Measurements from ENCODE around the gene SRGAP2B. TPM values are rescaled to one million over a fixed set of nuclear protein-coding genes. Genes with fewer than 3 reads are reported as not detected.
"Not testable (repeated sequence)": the region's sequence is repeated elsewhere in the genome, so short reads cannot be mapped to it uniquely, and the experiment has no call there.

Gene SRGAP2B
- total and polyA plus RNA-seq, 4 experiments from 2014 or later = 0.76 to 28.5 (median 14.3) TPM

DNA sequence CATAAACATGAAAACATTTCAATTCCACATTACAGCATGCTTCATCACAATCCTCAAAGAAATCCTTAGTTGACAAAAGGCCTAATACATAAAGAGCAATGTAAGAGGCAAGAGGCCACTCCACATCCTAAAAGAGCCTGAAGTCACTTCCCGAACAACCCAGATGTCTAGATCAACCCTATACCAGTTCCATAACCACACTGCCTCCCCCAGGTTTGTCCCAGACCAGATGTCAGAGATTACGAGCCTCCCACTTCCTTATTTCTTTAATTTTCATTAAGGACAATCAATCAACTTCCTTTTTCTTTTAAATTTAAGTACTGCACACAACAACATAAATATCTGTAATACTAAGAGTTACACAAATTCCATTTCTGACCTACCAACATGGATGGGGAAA lies 15.4 kb downstream of the SRGAP2B start:
- H3K4me1 ChIP-seq (ENCODE audit: insufficient read depth, low read length); H3K27ac Mint-ChIP-seq; H3K4me3 Mint-ChIP-seq; H3K27me3 ChIP-seq (ENCODE audit: insufficient read depth, low read length); H3K27ac ChIP-seq (ENCODE audit: low read depth, low read length); H3K4me3 ChIP-seq (ENCODE audit: low read length in 2 of 2); H3K9me3 Mint-ChIP-seq; H3K36me3 ChIP-seq (ENCODE audit: insufficient read depth, low read length); CTCF ChIA-PET (ENCODE audit: partially characterized antibody); H3K9me3 ChIP-seq (ENCODE audit: control insufficient read depth in 1 of 2, low read length in 2 of 2); intact Hi-C loops (cut with micrococcal nuclease); POLR2A ChIA-PET (ENCODE audit: partially characterized antibody); DNase-seq; H3K4me1 Mint-ChIP-seq; H3K36me3 Mint-ChIP-seq; H3K27me3 Mint-ChIP-seq: not testable (repeated sequence)

DNA sequence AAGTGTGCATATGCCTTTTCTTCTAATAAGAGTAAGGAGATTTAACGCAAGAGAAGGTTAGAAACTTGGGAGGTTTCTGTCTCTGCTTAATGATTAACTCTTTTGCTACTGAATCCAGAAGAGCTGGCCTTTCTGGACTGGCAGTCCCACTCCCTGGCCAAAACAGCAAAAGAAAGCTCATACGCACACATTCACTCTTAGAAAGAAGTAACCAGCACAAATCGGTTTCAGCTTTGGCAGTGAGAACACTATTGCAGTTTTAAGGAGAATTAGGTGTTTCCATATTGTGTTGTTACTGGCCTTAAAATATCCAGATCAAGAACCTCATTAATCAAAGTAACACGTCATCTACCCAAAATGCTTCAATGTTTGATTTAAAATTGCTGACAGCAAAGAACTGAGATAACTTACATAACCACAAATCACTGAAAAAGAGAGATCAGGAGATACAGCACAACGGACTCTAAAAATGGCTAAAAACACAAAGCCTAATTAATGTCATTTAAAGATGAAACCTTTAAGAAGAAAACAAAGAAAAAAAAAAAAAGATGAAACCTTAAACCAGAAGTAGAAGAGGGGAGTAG lies 16.2 kb downstream of the SRGAP2B start:
- intact Hi-C loops (cut with micrococcal nuclease); H3K4me1 ChIP-seq (ENCODE audit: insufficient read depth, low read length); H3K4me1 Mint-ChIP-seq; H3K36me3 ChIP-seq (ENCODE audit: insufficient read depth, low read length); H3K27ac Mint-ChIP-seq; H3K27me3 ChIP-seq (ENCODE audit: insufficient read depth, low read length); H3K4me3 ChIP-seq (ENCODE audit: low read length in 2 of 2); H3K36me3 Mint-ChIP-seq; CTCF ChIA-PET (ENCODE audit: partially characterized antibody); H3K9me3 ChIP-seq (ENCODE audit: control insufficient read depth in 1 of 2, low read length in 2 of 2); H3K4me3 Mint-ChIP-seq; POLR2A ChIA-PET (ENCODE audit: partially characterized antibody); DNase-seq; H3K27ac ChIP-seq (ENCODE audit: low read depth, low read length); H3K9me3 Mint-ChIP-seq; H3K27me3 Mint-ChIP-seq: not testable (repeated sequence)

DNA sequence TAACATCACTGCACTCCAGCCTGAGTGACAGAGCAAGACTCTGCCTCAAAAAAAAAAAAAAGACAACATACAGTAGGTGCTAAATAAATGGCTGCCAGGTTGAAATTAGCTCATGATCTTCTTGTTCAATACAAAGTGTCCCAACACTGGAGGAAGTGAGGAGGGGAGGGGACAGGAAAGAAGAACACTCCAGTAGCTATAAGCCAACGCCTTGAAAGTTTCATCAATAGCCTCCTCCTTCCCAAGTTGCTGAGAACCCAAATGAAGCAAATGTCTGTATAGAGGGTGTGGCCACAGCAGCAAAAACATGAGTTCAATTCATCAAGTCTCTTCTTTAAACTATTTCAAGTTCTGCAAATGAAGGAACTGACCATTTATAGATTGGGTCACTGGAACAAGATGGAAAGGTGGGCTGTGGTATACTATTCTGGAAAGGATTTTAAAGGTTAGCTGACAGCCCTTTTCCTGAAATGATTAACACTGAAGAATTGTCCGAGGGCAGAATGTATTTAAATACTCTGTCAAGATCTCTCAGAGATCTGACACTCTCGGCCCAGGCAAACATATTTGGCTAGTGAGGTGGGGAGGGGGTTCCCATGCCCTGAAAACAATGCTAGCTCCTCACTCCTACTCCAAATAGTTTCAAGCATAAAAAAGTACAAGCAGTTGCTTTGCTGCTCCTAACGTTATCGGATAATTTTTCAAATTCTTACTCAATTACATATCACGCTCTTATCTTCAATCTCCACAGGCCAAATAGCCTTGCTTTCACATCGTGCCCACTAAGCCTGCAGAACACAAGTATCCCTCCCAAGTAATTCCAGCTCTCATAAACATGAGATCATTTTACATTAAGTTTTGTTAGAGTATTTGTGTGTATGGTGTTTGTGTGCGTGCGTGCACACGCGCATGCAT lies 17.0 kb downstream of the SRGAP2B start:
- intact Hi-C loops (cut with micrococcal nuclease); H3K9me3 Mint-ChIP-seq; H3K4me3 Mint-ChIP-seq; POLR2A ChIA-PET (ENCODE audit: partially characterized antibody); H3K4me1 Mint-ChIP-seq; H3K4me3 ChIP-seq (ENCODE audit: low read length in 2 of 2); H3K27me3 ChIP-seq (ENCODE audit: insufficient read depth, low read length); H3K4me1 ChIP-seq (ENCODE audit: insufficient read depth, low read length); H3K27me3 Mint-ChIP-seq; H3K36me3 Mint-ChIP-seq; CTCF ChIA-PET (ENCODE audit: partially characterized antibody); H3K27ac Mint-ChIP-seq; H3K27ac ChIP-seq (ENCODE audit: low read depth, low read length); DNase-seq; H3K9me3 ChIP-seq (ENCODE audit: control insufficient read depth in 1 of 2, low read length in 2 of 2); H3K36me3 ChIP-seq (ENCODE audit: insufficient read depth, low read length): not testable (repeated sequence)

DNA sequence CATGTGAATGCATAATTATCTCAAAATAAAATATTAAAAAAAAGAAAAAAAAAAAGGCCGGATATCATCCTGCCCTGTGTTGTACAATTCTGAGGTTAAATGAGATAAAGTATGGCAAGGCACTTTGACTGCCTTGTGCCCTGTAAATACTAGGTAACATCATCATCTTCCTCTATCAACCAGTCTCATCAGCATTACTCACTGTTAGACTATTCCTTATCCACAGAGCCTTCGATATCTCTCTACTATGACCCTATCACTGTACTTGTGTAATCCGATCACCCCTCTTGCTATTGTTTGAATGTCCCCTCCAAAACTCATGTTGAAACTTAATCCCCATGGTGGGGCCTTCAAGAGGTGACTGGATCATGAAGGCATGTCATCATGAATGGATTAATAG lies 18.3 kb downstream of the SRGAP2B start:
- H3K27ac ChIP-seq (ENCODE audit: low read depth, low read length); POLR2A ChIA-PET (ENCODE audit: partially characterized antibody); CTCF ChIA-PET (ENCODE audit: partially characterized antibody); H3K9me3 Mint-ChIP-seq; H3K27ac Mint-ChIP-seq; H3K27me3 ChIP-seq (ENCODE audit: insufficient read depth, low read length); H3K4me1 Mint-ChIP-seq; H3K36me3 ChIP-seq (ENCODE audit: insufficient read depth, low read length); H3K9me3 ChIP-seq (ENCODE audit: control insufficient read depth in 1 of 2, low read length in 2 of 2); intact Hi-C loops (cut with micrococcal nuclease); H3K4me1 ChIP-seq (ENCODE audit: insufficient read depth, low read length); H3K4me3 ChIP-seq (ENCODE audit: low read length in 2 of 2); H3K27me3 Mint-ChIP-seq; H3K4me3 Mint-ChIP-seq; H3K36me3 Mint-ChIP-seq; DNase-seq: not testable (repeated sequence)

DNA sequence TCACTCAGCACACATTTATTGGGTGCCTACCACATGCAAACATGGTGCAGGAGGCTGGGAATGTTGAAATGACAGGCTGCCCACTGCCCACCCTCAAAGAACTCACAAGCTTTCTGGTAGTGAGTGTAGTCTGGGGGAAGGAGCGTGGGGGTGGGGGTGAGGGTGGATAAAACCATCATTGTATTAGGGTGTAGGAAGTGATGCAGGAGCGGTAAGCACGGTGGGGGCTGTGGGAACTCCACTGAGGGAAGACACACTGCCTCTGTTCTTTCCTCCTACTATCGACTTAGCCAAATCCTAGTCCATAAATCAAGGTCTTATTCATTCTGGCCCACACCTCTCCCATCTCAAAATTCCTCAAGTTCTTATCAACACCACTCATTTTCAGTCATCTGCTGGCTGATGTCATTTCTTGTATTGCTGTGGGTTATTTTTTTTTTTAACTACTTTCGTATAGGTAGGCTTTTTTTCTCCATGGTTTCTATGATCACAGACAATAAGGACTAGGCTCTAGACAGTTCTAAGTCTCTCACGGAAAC lies 21.0 kb downstream of the SRGAP2B start:
- POLR2A ChIA-PET (ENCODE audit: partially characterized antibody); H3K27me3 ChIP-seq (ENCODE audit: insufficient read depth, low read length); DNase-seq; H3K27me3 Mint-ChIP-seq; H3K4me3 ChIP-seq (ENCODE audit: low read length in 2 of 2); intact Hi-C loops (cut with micrococcal nuclease); H3K4me1 ChIP-seq (ENCODE audit: insufficient read depth, low read length); H3K9me3 ChIP-seq (ENCODE audit: control insufficient read depth in 1 of 2, low read length in 2 of 2); H3K27ac ChIP-seq (ENCODE audit: low read depth, low read length); H3K36me3 ChIP-seq (ENCODE audit: insufficient read depth, low read length); H3K27ac Mint-ChIP-seq; CTCF ChIA-PET (ENCODE audit: partially characterized antibody); H3K4me3 Mint-ChIP-seq; H3K9me3 Mint-ChIP-seq; H3K36me3 Mint-ChIP-seq; H3K4me1 Mint-ChIP-seq: not testable (repeated sequence)

DNA sequence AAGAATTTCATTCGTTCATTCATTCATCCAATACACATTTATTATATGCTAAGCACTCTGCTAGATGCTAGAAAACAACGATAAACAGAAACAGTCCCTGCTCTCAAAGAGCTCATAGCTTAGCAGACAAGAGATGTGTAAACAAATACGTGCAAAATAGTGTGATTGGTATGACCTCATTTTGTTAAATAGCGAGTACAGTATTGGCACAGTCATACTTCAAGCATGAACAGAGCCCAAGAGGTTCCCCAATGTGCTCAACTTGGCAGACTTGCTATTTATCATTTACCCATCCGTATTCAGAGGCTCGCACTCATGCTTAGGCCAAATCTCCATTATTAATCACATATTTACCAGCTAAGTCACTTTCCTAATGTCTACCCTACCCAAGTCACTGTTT lies 23.6 kb downstream of the SRGAP2B start:
- H3K4me3 Mint-ChIP-seq; H3K9me3 ChIP-seq (ENCODE audit: control insufficient read depth in 1 of 2, low read length in 2 of 2); H3K4me1 ChIP-seq (ENCODE audit: insufficient read depth, low read length); H3K27me3 ChIP-seq (ENCODE audit: insufficient read depth, low read length); H3K27ac ChIP-seq (ENCODE audit: low read depth, low read length); CTCF ChIA-PET (ENCODE audit: partially characterized antibody); intact Hi-C loops (cut with micrococcal nuclease); POLR2A ChIA-PET (ENCODE audit: partially characterized antibody); H3K4me1 Mint-ChIP-seq; H3K36me3 ChIP-seq (ENCODE audit: insufficient read depth, low read length); H3K27me3 Mint-ChIP-seq; H3K4me3 ChIP-seq (ENCODE audit: low read length in 2 of 2); H3K27ac Mint-ChIP-seq; H3K36me3 Mint-ChIP-seq; DNase-seq; H3K9me3 Mint-ChIP-seq: not testable (repeated sequence)

DNA sequence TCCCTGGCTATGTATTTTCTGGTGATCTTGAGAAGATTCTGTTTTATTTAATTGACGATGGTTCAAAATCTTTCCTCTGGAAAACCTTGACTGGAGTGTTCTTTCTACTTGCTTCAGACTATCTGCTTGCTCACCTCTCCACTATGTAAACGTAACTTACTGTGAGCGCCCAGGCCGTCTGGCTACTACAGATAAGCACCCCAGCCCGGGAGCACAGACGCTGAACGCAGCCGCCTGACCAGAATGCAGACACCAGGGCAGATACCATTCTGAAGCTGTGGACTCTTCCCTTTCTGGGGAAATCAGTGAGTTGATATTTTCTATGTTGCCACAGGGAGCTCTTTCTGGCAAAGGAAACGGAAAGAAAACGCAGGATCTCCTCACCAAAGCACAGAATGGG lies 28.6 kb downstream of the SRGAP2B start:
- H3K4me3 Mint-ChIP-seq; H3K36me3 ChIP-seq (ENCODE audit: insufficient read depth, low read length); H3K36me3 Mint-ChIP-seq; H3K9me3 ChIP-seq (ENCODE audit: control insufficient read depth in 1 of 2, low read length in 2 of 2); POLR2A ChIA-PET (ENCODE audit: partially characterized antibody); H3K27me3 ChIP-seq (ENCODE audit: insufficient read depth, low read length); H3K4me3 ChIP-seq (ENCODE audit: low read length in 2 of 2); H3K4me1 Mint-ChIP-seq; H3K4me1 ChIP-seq (ENCODE audit: insufficient read depth, low read length); H3K27me3 Mint-ChIP-seq; CTCF ChIA-PET (ENCODE audit: partially characterized antibody); H3K27ac Mint-ChIP-seq; intact Hi-C loops (cut with micrococcal nuclease); H3K9me3 Mint-ChIP-seq; H3K27ac ChIP-seq (ENCODE audit: low read depth, low read length); DNase-seq: not testable (repeated sequence)
